Duodenal mucosa (tissue), 2 donors: ENCODE measurements around the gene NINJ1.

Experiments used
- H3K27ac ChIP-seq: one replicate; pipeline ENCODE4 v1.7.0; 2013; ENCODE audit warnings: low read depth, low read length
- H3K27me3 ChIP-seq, 2 donors: one replicate each; pipeline ENCODE4 v1.7.0; 2013; ENCODE audit warnings: low read length in 2 of 2, control low read depth in 1 of 2; ENCODE audit not compliant: insufficient read depth in 2 of 2, control insufficient read depth in 1 of 2
- H3K36me3 ChIP-seq, 2 donors: one replicate each; pipeline ENCODE4 v1.7.0; 2013; ENCODE audit warnings: low read length in 2 of 2, control low read depth in 1 of 2; ENCODE audit not compliant: insufficient read depth in 2 of 2, control insufficient read depth in 1 of 2
- H3K4me1 ChIP-seq, 2 donors: one replicate each; pipeline ENCODE4 v1.7.0; 2013; ENCODE audit warnings: low read length in 2 of 2, control low read depth in 1 of 2; ENCODE audit not compliant: insufficient read depth in 2 of 2, control insufficient read depth in 1 of 2
- H3K4me3 ChIP-seq, 2 donors: one replicate each; pipeline ENCODE4 v1.7.0; 2013; ENCODE audit warnings: low read length in 2 of 2, low read depth in 1 of 2
- H3K9ac ChIP-seq, 2 donors: one replicate each; pipeline ENCODE4 v1.7.0; 2013; ENCODE audit warnings: low read length in 2 of 2, low read depth in 1 of 2
- H3K9me3 ChIP-seq, 2 donors: one replicate each; pipeline ENCODE4 v1.7.0; 2013; ENCODE audit warnings: low read length in 2 of 2, control low read depth in 1 of 2; ENCODE audit not compliant: control insufficient read depth in 1 of 2

Gene NINJ1

GRCh38 chr9:93079371-93079770 lies 54.7 kb downstream of the NINJ1 start:
- Histone ChIP-seq H3K9ac (no peak overlapping the region), H3K4me1 (peaks cover 0 to 3% of the 10 kb centered on the region in 2 donors), H3K27me3 (no peaks in the 10 kb centered on the region)

GRCh38 chr9:93077811-93078210 lies 56.2 kb downstream of the NINJ1 start:
- no peaks in the 10 kb centered on the region for H3K27me3 ChIP-seq
- no peaks in the 10 kb centered on the region for H3K9me3 ChIP-seq
- peaks cover 0 to 10% of the 10 kb centered on the region in 2 donors for H3K36me3 ChIP-seq
- H3K9ac ChIP-seq, result no peak overlapping the region
- peaks cover 0 to 2% of the 10 kb centered on the region in 2 donors for H3K4me1 ChIP-seq
- no peak overlapping the region for H3K4me3 ChIP-seq
- H3K27ac ChIP-seq, result no peak overlapping the region

More at GRCh38 chr9:93079371-93079770, 54.7 kb downstream of the NINJ1 start:
- Histone ChIP-seq H3K27ac (no peak overlapping the region), H3K36me3 (peaks cover 0 to 11% of the 10 kb centered on the region in 2 donors), H3K9me3 (no peaks in the 10 kb centered on the region), H3K4me3 (no peak overlapping the region)

GRCh38 chr9:93077367-93077766 lies 56.7 kb downstream of the NINJ1 start:
- Histone ChIP-seq H3K36me3 (peaks cover 0 to 10% of the 10 kb centered on the region in 2 donors), H3K4me3 (no peak overlapping the region), H3K9me3 (no peaks in the 10 kb centered on the region), H3K27me3 (no peaks in the 10 kb centered on the region), H3K9ac (no peak overlapping the region), H3K4me1 (peaks cover 0 to under 1% of the 10 kb centered on the region in 2 donors), H3K27ac (no peak overlapping the region)

GRCh38 chr9:93076792-93077128 lies 57.3 kb downstream of the NINJ1 start:
- peaks cover 0 to 10% of the 10 kb centered on the region in 2 donors for H3K36me3 ChIP-seq
- no peaks in the 10 kb centered on the region for H3K9me3 ChIP-seq
- no peaks in the 10 kb centered on the region for H3K27me3 ChIP-seq
- no peak overlapping the region for H3K9ac ChIP-seq
- peaks cover 0 to 3% of the 10 kb centered on the region in 2 donors for H3K4me1 ChIP-seq
- no peak overlapping the region for H3K27ac ChIP-seq
- no peak overlapping the region for H3K4me3 ChIP-seq

GRCh38 chr9:93076101-93076791 lies 57.8 kb downstream of the NINJ1 start:
- H3K9me3 ChIP-seq, result no peaks in the 10 kb centered on the region
- no peak overlapping the region for H3K27ac ChIP-seq
- no peak overlapping the region for H3K4me3 ChIP-seq
- H3K4me1 ChIP-seq, result peaks cover 0 to 3% of the 10 kb centered on the region in 2 donors
- H3K36me3 ChIP-seq, result peaks cover 0 to 8% of the 10 kb centered on the region in 2 donors
- H3K27me3 ChIP-seq, result no peaks in the 10 kb centered on the region
- H3K9ac ChIP-seq, result no peak overlapping the region

DNA sequence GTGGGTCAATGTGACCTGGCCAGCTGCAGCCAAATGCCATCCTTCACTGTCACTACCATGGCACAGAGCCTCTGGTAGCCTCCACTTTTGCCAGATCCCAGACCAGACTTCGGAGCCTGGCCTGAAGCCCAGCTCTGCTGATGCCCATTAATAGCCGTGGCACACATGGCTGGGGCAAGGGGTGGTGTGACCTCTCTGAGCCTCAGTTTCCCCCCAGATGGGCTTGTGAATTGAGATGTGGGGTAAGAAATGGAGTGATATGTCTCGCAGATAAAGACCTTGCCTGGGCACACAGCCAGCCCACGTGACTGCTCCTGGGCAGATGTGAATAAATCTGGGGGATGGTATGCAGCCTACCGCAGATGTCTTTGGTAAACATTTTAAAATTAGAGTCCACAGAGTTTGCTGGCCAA lies 61.7 kb downstream of the NINJ1 start:
- Histone ChIP-seq H3K36me3 (no peaks in the 10 kb centered on the region), H3K9ac (no peak overlapping the region), H3K4me3 (no peak overlapping the region), H3K4me1 (peaks cover 0 to 3% of the 10 kb centered on the region in 2 donors), H3K9me3 (no peaks in the 10 kb centered on the region), H3K27me3 (no peaks in the 10 kb centered on the region), H3K27ac (no peak overlapping the region)
